Prostate gland (tissue), 2 donors: ENCODE data around the gene KATNAL2. TPM values are rescaled to one million over a fixed set of nuclear protein-coding genes. Genes with fewer than 3 reads are reported as not detected.

Experiments used
- DNase-seq: peaks from one replicate; pipeline ENCODE4 v3.0.0-alpha.2; 2019; ENCODE audit warnings: low spot score
- H3K27ac ChIP-seq, 2 donors: fragments of 200-600 bp; sonication (generic); 2 replicates each; pipeline ENCODE4 v1.5.1; 2017 to 2019
- H3K27me3 ChIP-seq: fragments of 200-600 bp; sonication (generic); replicated peaks from 2 replicates; pipeline ENCODE4 v1.5.1; 2019; ENCODE audit not compliant: insufficient read depth
- H3K36me3 ChIP-seq, 2 donors: fragments of 200-600 bp; sonication (generic); 1 replicate in 1 of 2; 2 replicates in 1 of 2; pipeline versions ENCODE4 v1.5.1 to v1.8.1; 2017 to 2019
- H3K4me1 ChIP-seq: fragments of 200-600 bp; sonication (generic); replicated peaks from 2 replicates; pipeline ENCODE4 v1.5.1; 2019
- H3K4me3 ChIP-seq, 2 donors: fragments of 200-600 bp; sonication (generic); 2 replicates each; pipeline ENCODE4 v1.5.1; 2017 to 2019
- H3K9me3 ChIP-seq: fragments of 200-600 bp; sonication (generic); 2 replicates; pipeline ENCODE4 v1.5.1; 2017
- POLR2A ChIP-seq: fragments of 450-650 bp; IDR thresholded peaks from one replicate; pipeline ENCODE4 v1.6.1; 2016; ENCODE audit warnings: antibody characterized with exemption, mild to moderate bottlenecking
- POLR2AphosphoS5 ChIP-seq: sonication (generic); formaldehyde crosslinking; IDR thresholded peaks from one replicate; pipeline ENCODE4 v1.6.1; 2017; ENCODE audit warnings: antibody characterized with exemption
- WGBS: methylation state at CpG from one replicate; pipeline ENCODE4 v1.1.5; 2018; 5-methylcytosine and 5-hydroxymethylcytosine counted together
- intact Hi-C: fragments of 100-400 bp; cut with DNase I; formaldehyde crosslinking; loops from one replicate; pipeline ENCODE4 v1.14.2; 2022
- total RNA-seq, 2 donors: library from RNA; depleted of rRNA; stranded (reverse); fragments of >200 nt; gene quantifications; one replicate each; pipeline ENCODE4 v1.1.0, GENCODE V29; 2016
- TF ChIP-seq, protein P1 (sequence below), 4 experiments: fragments of 200-600 bp in 2 of 4; fragments of 450-650 bp in 2 of 4; sonication (generic) in 2 of 4; IDR thresholded peaks; 1 replicate in 3 of 4; 2 replicates in 1 of 4; pipeline ENCODE4 v1.5.1; 2016 to 2019; ENCODE audit warnings: antibody characterized with exemption in 4 of 4, mild to moderate bottlenecking in 2 of 4, moderate library complexity in 2 of 4

Gene KATNAL2
- total RNA-seq, 2 donors from 2014 or later: 4.2 to 11.7 TPM

DNA sequence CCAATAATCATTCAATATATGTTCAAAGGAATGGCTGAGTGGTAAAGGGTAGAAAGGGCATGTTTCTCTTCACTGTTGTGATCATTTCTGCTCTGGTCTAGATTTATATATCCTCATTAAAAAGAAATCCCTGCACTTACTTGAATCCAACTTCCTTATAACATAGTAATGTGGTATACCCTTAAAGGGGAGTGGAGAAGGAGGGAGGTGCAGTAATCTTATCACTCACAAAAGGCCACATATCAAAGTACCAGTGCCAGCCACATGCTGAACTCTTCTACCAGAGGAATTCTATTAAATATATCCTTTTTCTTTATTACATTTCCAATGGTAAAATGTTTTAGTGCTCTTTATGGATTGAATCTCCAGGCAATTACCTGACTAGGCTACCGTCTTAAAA is 3.3 kb downstream of the KATNAL2 start:
- TF ChIP-seq, protein P1, sequence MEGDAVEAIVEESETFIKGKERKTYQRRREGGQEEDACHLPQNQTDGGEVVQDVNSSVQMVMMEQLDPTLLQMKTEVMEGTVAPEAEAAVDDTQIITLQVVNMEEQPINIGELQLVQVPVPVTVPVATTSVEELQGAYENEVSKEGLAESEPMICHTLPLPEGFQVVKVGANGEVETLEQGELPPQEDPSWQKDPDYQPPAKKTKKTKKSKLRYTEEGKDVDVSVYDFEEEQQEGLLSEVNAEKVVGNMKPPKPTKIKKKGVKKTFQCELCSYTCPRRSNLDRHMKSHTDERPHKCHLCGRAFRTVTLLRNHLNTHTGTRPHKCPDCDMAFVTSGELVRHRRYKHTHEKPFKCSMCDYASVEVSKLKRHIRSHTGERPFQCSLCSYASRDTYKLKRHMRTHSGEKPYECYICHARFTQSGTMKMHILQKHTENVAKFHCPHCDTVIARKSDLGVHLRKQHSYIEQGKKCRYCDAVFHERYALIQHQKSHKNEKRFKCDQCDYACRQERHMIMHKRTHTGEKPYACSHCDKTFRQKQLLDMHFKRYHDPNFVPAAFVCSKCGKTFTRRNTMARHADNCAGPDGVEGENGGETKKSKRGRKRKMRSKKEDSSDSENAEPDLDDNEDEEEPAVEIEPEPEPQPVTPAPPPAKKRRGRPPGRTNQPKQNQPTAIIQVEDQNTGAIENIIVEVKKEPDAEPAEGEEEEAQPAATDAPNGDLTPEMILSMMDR (IDR thresholded peaks at IDR 0.05): no peak
- TF ChIP-seq POLR2A (no peak), POLR2AphosphoS5 (no peak)
- WGBS: 89% methylated on average over 1 of the region's 1 CpG
- H3K4me3 ChIP-seq: no peak overlapping the region
- H3K36me3 ChIP-seq: no peaks in the 10 kb centered on the region
- no peaks in the 10 kb centered on the region for H3K4me1 ChIP-seq
- H3K27ac ChIP-seq: no peak overlapping the region
- DNase-seq: no peak
- intact Hi-C loops: no loop called here
- H3K27me3 ChIP-seq: no peaks in the 10 kb centered on the region
- no peaks in the 10 kb centered on the region for H3K9me3 ChIP-seq

DNA sequence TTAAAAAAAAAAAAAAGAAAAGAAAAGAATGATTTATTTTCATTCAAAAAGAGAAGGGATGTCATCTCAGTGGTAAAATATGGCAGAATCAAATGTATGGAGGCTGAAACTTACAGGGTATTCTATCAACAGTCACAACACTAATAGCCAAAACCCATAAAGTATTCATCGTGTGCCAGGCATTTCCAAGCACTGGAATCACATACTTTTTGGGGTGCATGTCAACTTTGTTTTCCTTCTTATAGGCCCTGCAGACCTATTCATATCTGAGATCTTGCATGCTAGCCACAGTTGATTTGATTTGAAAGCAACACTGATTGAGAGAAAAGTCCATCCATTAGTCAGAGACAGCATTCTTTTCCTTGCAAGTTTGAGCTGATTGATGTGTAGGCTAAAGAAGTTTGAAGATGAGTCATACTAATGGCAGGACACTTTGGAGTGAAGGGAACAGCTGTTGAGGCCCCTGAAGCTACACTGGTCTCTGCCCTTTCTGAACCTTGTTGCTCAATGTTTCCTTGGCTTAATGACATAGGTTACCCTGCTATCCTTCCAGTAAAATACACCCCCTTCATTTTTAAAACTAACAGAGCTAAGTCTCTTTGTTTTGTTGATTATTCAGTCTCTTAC is 22.0 kb downstream of the KATNAL2 start:
- DNase-seq: no peak
- H3K4me3 ChIP-seq: no peak overlapping the region
- intact Hi-C loops: no loop called here
- H3K36me3 ChIP-seq: no peaks in the 10 kb centered on the region
- TF ChIP-seq POLR2A (no peak), POLR2AphosphoS5 (no peak)
- TF ChIP-seq, protein P1 (IDR thresholded peaks at IDR 0.05): no peak
- no peak overlapping the region for H3K27ac ChIP-seq
- WGBS: 83% methylated on average over 1 of the region's 1 CpG
- H3K4me1 ChIP-seq: no peaks in the 10 kb centered on the region
- H3K27me3 ChIP-seq: no peaks in the 10 kb centered on the region
- no peaks in the 10 kb centered on the region for H3K9me3 ChIP-seq

DNA sequence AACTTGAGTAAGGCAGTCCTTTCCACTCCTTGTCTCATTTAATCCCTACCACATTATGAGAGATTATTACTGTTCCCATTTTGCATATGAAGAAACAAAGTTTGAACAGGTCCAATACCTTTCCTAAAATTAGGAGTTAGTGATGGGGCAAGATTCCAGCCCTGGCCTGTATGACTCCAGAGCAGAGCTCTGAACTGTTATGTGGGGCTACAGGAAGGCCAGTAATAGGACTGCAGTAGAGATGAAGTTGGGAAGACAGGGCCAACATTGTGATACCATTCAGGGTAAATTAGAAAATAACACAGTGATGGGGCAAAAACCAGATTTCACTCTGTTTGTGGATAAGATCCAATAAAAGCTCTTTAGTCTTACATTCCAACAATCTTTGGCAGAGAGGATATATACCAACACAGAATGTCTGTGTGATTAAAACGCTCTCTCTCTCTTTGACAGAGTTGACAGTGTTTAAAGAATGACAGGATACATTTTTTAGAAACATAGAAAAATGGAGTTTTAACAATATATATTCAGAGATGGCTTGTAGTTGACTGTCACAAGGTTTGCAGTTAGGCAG is 22.7 kb downstream of the KATNAL2 start:
- DNase-seq: no peak
- Histone ChIP-seq H3K36me3 (no peaks in the 10 kb centered on the region), H3K4me1 (no peaks in the 10 kb centered on the region), H3K9me3 (no peaks in the 10 kb centered on the region), H3K4me3 (no peak overlapping the region), H3K27me3 (no peaks in the 10 kb centered on the region), H3K27ac (no peak overlapping the region)
- TF ChIP-seq, protein P1 (IDR thresholded peaks at IDR 0.05): no peak
- TF ChIP-seq POLR2A (no peak), POLR2AphosphoS5 (no peak)
- WGBS: 35% methylated on average over 1 of the region's 1 CpG
- intact Hi-C loops: no loop called here

DNA sequence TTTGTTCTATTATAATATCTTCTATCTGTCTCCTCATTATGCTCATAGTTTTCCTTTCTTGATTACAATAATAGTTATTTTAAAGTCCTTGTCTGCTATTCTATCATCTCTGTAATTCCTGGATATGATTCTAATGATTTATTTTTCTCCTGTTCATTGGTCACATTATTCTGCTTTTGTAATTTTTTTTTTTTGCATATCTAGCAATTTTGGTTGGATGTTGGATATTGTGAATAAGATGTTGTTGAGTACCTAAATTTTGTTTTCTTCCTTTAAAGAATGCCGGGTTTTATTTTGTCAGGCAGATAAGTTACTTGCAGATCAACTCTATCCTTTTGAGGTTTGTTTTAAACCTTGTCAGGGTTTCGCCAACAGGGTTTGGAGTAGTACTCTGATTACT is 25.2 kb downstream of the KATNAL2 start:
- DNase-seq: no peak
- Histone ChIP-seq H3K36me3 (no peaks in the 10 kb centered on the region), H3K27me3 (no peaks in the 10 kb centered on the region), H3K4me1 (no peaks in the 10 kb centered on the region), H3K4me3 (no peak overlapping the region), H3K9me3 (no peaks in the 10 kb centered on the region), H3K27ac (no peak overlapping the region)
- intact Hi-C loops: no loop called here
- WGBS: 95% methylated on average over 2 of the region's 2 CpGs
- TF ChIP-seq POLR2AphosphoS5 (no peak), POLR2A (no peak)
- TF ChIP-seq, protein P1 (IDR thresholded peaks at IDR 0.05): no peak
